Measurements from ENCODE around the gene GAS1. TPM values are rescaled to one million over a fixed set of nuclear protein-coding genes. Genes with fewer than 3 reads are reported as not detected.
A peak's percentile ranks its signal among the peaks of the same experiment; 100 is the strongest.

Gene GAS1
- polyA plus RNA-seq (2012; ENCODE audit: insufficient read depth, insufficient read length) = 0.81 TPM

GRCh38 chr9:86947146-86948073 is at the start of gene GAS1:
TSS of gene GAS1 (minus strand) at chr9:86947506. CDS start at chr9:86946779, 727 bp downstream.
- H3K4me3 ChIP-seq (ENCODE audit: low read length) = peak within 1 kb of the TSS; percentile 65
- DNase-seq (ENCODE audit: low read depth, low spot score) = peak; percentile 85

- no peak overlapping the region for H3K4me3 ChIP-seq (ENCODE audit: low read length)
- no peak for DNase-seq (ENCODE audit: low read depth, low spot score)
Observed at GRCh38 chr9:86994231-86994630, 46.9 kb upstream of the GAS1 start.

- DNase-seq (ENCODE audit: low read depth, low spot score) = no peak
- no peak overlapping the region for H3K4me3 ChIP-seq (ENCODE audit: low read length)
Observed at GRCh38 chr9:86993830-86994229, 46.5 kb upstream of the GAS1 start.

- no peak for DNase-seq (ENCODE audit: low read depth, low spot score)
- H3K4me3 ChIP-seq (ENCODE audit: low read length) = no peak overlapping the region
Observed at GRCh38 chr9:86991077-86991476, 43.8 kb upstream of the GAS1 start.

GRCh38 chr9:86990290-86990689 is 43.0 kb upstream of the GAS1 start:
- no peak overlapping the region for H3K4me3 ChIP-seq (ENCODE audit: low read length)
- no peak for DNase-seq (ENCODE audit: low read depth, low spot score)

GRCh38 chr9:86987900-86988299 is 40.6 kb upstream of the GAS1 start:
- no peak for DNase-seq (ENCODE audit: low read depth, low spot score)
- H3K4me3 ChIP-seq (ENCODE audit: low read length) = no peak overlapping the region

GRCh38 chr9:86985132-86985647 is 37.9 kb upstream of the GAS1 start:
- H3K4me3 ChIP-seq (ENCODE audit: low read length) = no peak overlapping the region
- DNase-seq (ENCODE audit: low read depth, low spot score) = no peak

GRCh38 chr9:86983620-86984259 is 36.4 kb upstream of the GAS1 start:
- DNase-seq (ENCODE audit: low read depth, low spot score) = no peak
- no peak overlapping the region for H3K4me3 ChIP-seq (ENCODE audit: low read length)

GRCh38 chr9:86983249-86983619 is 35.9 kb upstream of the GAS1 start:
- DNase-seq (ENCODE audit: low read depth, low spot score) = no peak
- no peak overlapping the region for H3K4me3 ChIP-seq (ENCODE audit: low read length)

GRCh38 chr9:86980802-86981201 is 33.5 kb upstream of the GAS1 start:
- no peak for DNase-seq (ENCODE audit: low read depth, low spot score)
- no peak overlapping the region for H3K4me3 ChIP-seq (ENCODE audit: low read length)

- H3K4me3 ChIP-seq (ENCODE audit: low read length) = no peak overlapping the region
- DNase-seq (ENCODE audit: low read depth, low spot score) = no peak
Observed at GRCh38 chr9:86979657-86980056, 32.4 kb upstream of the GAS1 start.

- DNase-seq (ENCODE audit: low read depth, low spot score) = no peak
- H3K4me3 ChIP-seq (ENCODE audit: low read length) = no peak overlapping the region
Observed at GRCh38 chr9:86978922-86979474, 31.7 kb upstream of the GAS1 start.

- no peak for DNase-seq (ENCODE audit: low read depth, low spot score)
Observed at GRCh38 chr9:86978413-86978812, 31.1 kb upstream of the GAS1 start.

GRCh38 chr9:86977205-86977835 is 30.0 kb upstream of the GAS1 start:
- H3K4me3 ChIP-seq (ENCODE audit: low read length) = no peak overlapping the region
- no peak for DNase-seq (ENCODE audit: low read depth, low spot score)

More at GRCh38 chr9:86978413-86978812, 31.1 kb upstream of the GAS1 start:
- H3K4me3 ChIP-seq (ENCODE audit: low read length) = no peak overlapping the region

GRCh38 chr9:86975606-86976005 is 28.3 kb upstream of the GAS1 start:
- DNase-seq (ENCODE audit: low read depth, low spot score) = no peak
- no peak overlapping the region for H3K4me3 ChIP-seq (ENCODE audit: low read length)

GRCh38 chr9:86975036-86975435 is 27.7 kb upstream of the GAS1 start:
- DNase-seq (ENCODE audit: low read depth, low spot score) = no peak
- H3K4me3 ChIP-seq (ENCODE audit: low read length) = no peak overlapping the region

- DNase-seq (ENCODE audit: low read depth, low spot score) = no peak
- no peak overlapping the region for H3K4me3 ChIP-seq (ENCODE audit: low read length)
Observed at GRCh38 chr9:86974421-86974820, 27.1 kb upstream of the GAS1 start.

- no peak overlapping the region for H3K4me3 ChIP-seq (ENCODE audit: low read length)
- DNase-seq (ENCODE audit: low read depth, low spot score) = no peak
Observed at GRCh38 chr9:86971742-86972141, 24.4 kb upstream of the GAS1 start.

GRCh38 chr9:86968258-86968920 is 21.1 kb upstream of the GAS1 start:
- H3K4me3 ChIP-seq (ENCODE audit: low read length) = no peak overlapping the region
- no peak for DNase-seq (ENCODE audit: low read depth, low spot score)

Measured in Jurkat, Clone E6-1 (cell line).